B cell (primary cell): ENCODE measurements around the gene INPP4A.

Source experiments
- EZH2 ChIP-seq: IDR thresholded peaks from 2 replicates; pipeline ENCODE4 v1.6.1; 2012; ENCODE audit warnings: borderline replicate concordance, low read depth, mild to moderate bottlenecking, moderate library complexity, low read length; ENCODE audit not compliant: insufficient read depth, poor library complexity, severe bottlenecking
- TF ChIP-seq, protein P1 (sequence below): fragments of 200-600 bp; IDR thresholded peaks from one replicate; pipeline ENCODE4 v1.8.0; 2022; ENCODE audit warnings: antibody characterized with exemption, mild to moderate bottlenecking

DNA sequence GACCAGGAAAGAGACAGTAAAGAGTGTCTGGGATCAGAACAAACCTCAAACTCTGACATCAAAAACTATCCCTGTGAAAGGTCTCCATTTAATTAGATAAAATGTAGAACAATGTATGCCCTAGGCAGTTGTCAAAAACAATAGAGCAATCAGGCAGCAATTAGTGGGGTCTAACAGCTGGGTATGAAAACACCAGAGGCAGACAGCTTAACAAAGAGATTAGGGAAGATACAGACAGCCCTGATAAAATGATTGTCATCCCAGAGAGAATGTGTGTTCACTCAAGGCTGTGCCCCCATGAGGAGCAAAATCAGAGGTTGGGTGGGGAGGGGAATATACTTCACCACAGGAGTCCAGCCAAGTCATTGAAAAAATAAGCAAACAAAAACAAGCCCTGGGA lies 50.0 kb downstream of the INPP4A start:
- TF ChIP-seq, protein P1, sequence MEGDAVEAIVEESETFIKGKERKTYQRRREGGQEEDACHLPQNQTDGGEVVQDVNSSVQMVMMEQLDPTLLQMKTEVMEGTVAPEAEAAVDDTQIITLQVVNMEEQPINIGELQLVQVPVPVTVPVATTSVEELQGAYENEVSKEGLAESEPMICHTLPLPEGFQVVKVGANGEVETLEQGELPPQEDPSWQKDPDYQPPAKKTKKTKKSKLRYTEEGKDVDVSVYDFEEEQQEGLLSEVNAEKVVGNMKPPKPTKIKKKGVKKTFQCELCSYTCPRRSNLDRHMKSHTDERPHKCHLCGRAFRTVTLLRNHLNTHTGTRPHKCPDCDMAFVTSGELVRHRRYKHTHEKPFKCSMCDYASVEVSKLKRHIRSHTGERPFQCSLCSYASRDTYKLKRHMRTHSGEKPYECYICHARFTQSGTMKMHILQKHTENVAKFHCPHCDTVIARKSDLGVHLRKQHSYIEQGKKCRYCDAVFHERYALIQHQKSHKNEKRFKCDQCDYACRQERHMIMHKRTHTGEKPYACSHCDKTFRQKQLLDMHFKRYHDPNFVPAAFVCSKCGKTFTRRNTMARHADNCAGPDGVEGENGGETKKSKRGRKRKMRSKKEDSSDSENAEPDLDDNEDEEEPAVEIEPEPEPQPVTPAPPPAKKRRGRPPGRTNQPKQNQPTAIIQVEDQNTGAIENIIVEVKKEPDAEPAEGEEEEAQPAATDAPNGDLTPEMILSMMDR = no peak
- TF ChIP-seq EZH2 = no peak
